Aorta (tissue), 5 donors: ENCODE measurements around the gene ZSWIM4. TPM values are rescaled to one million over a fixed set of nuclear protein-coding genes. Genes with fewer than 3 reads are reported as not detected.
"Not testable (repeated sequence)": the region's sequence is repeated elsewhere in the genome, so short reads cannot be mapped to it uniquely, and the experiment has no call there.

ENCODE experiments used
- ATAC-seq: fragments of 200-7000 bp; cut with Tn5 transposase; one replicate; pipeline ENCODE4 v1.9.1; 2022; ENCODE audit warnings: moderate library complexity; ENCODE audit not compliant: low FRiP score
- DNase-seq, 2 donors: peaks; one replicate each; pipeline ENCODE4 v3.0.0-alpha.2; 2020
- H3K27ac ChIP-seq, 2 donors: one replicate each; pipeline ENCODE4 v1.5.1; 2013; ENCODE audit warnings: low read length in 2 of 2, mild to moderate bottlenecking in 2 of 2, moderate library complexity in 2 of 2, control low read depth in 1 of 2, inconsistent platforms in 1 of 2, low read depth in 1 of 2
- H3K27me3 ChIP-seq, 2 donors: one replicate each; pipeline ENCODE4 v1.6.1; 2013; ENCODE audit warnings: control low read depth in 1 of 2, low read length in 1 of 2, mild to moderate bottlenecking in 1 of 2, moderate library complexity in 1 of 2; ENCODE audit not compliant: insufficient read depth in 2 of 2, control insufficient read depth in 1 of 2
- H3K36me3 ChIP-seq, 2 donors: one replicate each; pipeline ENCODE4 v1.6.1; 2013; ENCODE audit warnings: control low read depth in 1 of 2, low read length in 1 of 2, mild to moderate bottlenecking in 1 of 2; ENCODE audit not compliant: insufficient read depth in 2 of 2, control insufficient read depth in 1 of 2
- H3K4me1 ChIP-seq, 2 donors: one replicate each; pipeline ENCODE4 v1.6.1; 2013; ENCODE audit warnings: low read length in 2 of 2, control low read depth in 1 of 2, mild to moderate bottlenecking in 1 of 2, moderate library complexity in 1 of 2; ENCODE audit not compliant: insufficient read depth in 2 of 2, control insufficient read depth in 1 of 2
- H3K4me3 ChIP-seq, 2 donors: one replicate each; pipeline ENCODE4 v1.5.1; 2013; ENCODE audit warnings: low read length in 2 of 2, control low read depth in 1 of 2, mild to moderate bottlenecking in 1 of 2
- H3K9me3 ChIP-seq: one replicate; pipeline ENCODE4 v1.6.1; 2013; ENCODE audit warnings: mild to moderate bottlenecking, low read length; ENCODE audit not compliant: control insufficient read depth
- WGBS, 2 donors: extraction: QIAGEN DNeasy Blood & Tissue Kit; methylation state at CpG; one replicate each; pipeline ENCODE4 v1.1.7; 2013; 5-methylcytosine and 5-hydroxymethylcytosine counted together
- intact Hi-C, 2 donors: fragments of 100-400 bp; cut with DNase I; formaldehyde crosslinking; loops; one replicate each; pipeline versions ENCODE4 v1.14.2 to v1.15.0; 2022
- polyA plus RNA-seq, 2 donors: library from polyadenylated mRNA; stranded (reverse); fragments of 200-250 nt; gene quantifications; one replicate each; pipeline ENCODE4 v1.2.3, GENCODE V29; 2013
- total RNA-seq, 2 donors: library from RNA; stranded (reverse); fragmentation: NEBNext Ultra II Directional; extraction: Animal tissue kit (Norgen Biotek cat#: 25700); gene quantifications; one replicate each; pipeline ENCODE4 v1.2.1, GENCODE V29; 2021
- donor health status: healthy with polysubstance abuse.
- donor health status: Bipolar disorder and iron deficiency.
- donor health status: DM: no; HTN: no; CAD: no.
- donor health status: DM: no; HTN: no; CAD: no.
- donor health status: DM: yes; HTN: yes; CAD: no.

ZSWIM4 gene
- total and polyA plus RNA-seq, 4 donors, result 2.5 to 12.1 (median 7.1) TPM

DNA sequence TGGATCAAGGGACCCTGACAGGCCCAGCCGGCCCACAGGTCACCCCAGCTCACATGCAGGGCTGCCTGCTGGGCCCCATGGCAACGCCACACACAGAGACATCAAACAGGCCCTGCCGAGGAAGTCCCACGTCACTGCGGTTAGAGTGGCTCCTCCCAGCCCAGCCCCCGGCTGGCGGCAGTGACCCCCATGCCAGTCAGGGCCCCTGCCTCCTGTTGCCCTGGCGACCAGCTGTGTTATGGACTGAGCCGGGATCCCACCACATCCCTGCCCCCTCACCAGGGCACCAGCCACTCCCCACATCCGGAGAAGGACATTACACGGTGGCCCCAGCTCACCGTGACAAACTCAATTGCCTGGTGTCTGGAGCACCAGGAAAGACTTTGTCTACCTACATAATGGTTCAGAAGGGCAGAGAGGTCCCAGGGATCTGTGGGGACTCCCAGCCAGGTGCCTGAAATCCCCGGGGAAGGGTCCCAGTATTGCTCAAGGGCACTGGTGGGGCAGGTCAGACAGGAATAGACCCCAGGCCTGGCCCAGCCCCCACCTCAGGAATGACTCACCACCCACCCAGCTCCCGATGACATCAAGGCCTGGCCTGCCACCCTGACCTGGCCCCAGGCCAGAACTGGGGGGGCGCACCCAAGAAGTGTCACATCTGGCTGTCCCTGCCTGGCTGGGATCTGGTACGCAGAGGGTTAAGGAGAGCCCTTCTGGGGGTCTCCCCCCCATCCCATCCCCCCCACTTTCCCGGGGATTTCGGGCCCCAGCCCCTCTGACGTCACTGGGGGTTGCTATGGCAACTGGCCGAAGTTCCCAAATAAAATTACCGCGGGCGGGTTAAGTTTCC lies 51.5 kb downstream of the ZSWIM4 start:
- H3K36me3 ChIP-seq, result no peaks in the 10 kb centered on the region
- intact Hi-C loops, result loop anchor here (10.0 kb wide), 1 partner anchor 1052 kb away; the partner anchor contains the start of gene JUNB (in 2 of the 2)
- no peaks in the 10 kb centered on the region for H3K27me3 ChIP-seq
- H3K4me1 ChIP-seq, result no peaks in the 10 kb centered on the region
- H3K27ac ChIP-seq, result peak overlapping the region; percentile 99 to 100
- no peaks in the 10 kb centered on the region for H3K9me3 ChIP-seq
- peak; percentile 96 to 97 for DNase-seq
- H3K4me3 ChIP-seq, result no peak overlapping the region
- 1% methylated on average over 23 of the region's 23 CpGs for WGBS, 2 donors
- ATAC-seq, result peak; percentile 76

GRCh38 chr19:13847407-13848339 lies 52.4 kb downstream of the ZSWIM4 start:
- Histone ChIP-seq H3K27me3 (no peaks in the 10 kb centered on the region), H3K36me3 (no peaks in the 10 kb centered on the region), H3K4me3 (no peak overlapping the region), H3K27ac (peak overlapping the region; percentile 98 to 100), H3K4me1 (no peaks in the 10 kb centered on the region), H3K9me3 (no peaks in the 10 kb centered on the region)
- DNase-seq (peak; percentile 97 to 99), ATAC-seq (peak; percentile 77)
- WGBS, 2 donors, result 3 to 4% methylated on average over 24 to 47 of the region's 47 CpGs
- intact Hi-C loops, result loop anchor here (10.0 kb wide), 1 partner anchor 1053 kb away; the partner anchor contains the start of gene JUNB (in 2 of the 2)

DNA sequence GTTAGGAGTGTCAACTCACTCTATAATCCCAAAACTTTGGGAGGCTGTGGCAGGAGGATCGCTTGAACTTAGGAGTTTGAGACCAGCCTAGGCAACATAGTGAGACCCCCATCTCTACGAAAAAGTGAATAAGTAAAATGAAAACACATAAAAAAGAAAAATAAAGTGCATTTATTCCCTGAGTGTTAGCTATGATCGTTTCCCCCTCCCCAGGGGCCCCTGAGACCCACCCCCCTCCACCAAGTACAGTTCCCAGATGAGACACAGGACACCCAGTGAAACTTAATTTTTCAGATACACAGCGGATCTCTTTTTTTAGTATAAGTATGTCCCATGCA lies 53.1 kb downstream of the ZSWIM4 start:
- Histone ChIP-seq H3K4me1 (no peaks in the 10 kb centered on the region), H3K27ac (peak overlapping the region; percentile 98 to 100), H3K4me3 (no peak overlapping the region), H3K9me3 (no peaks in the 10 kb centered on the region), H3K36me3 (no peaks in the 10 kb centered on the region), H3K27me3 (no peaks in the 10 kb centered on the region)
- ATAC-seq (no peak), DNase-seq (no peak)
- intact Hi-C loops, result loop anchor here (10.0 kb wide), 1 partner anchor 1054 kb away; the partner anchor contains the start of gene JUNB (in 2 of the 2)
- 61 to 62% methylated on average over 4 of the region's 4 CpGs for WGBS, 2 donors

GRCh38 chr19:13848798-13849676 lies 53.8 kb downstream of the ZSWIM4 start:
- intact Hi-C loops, result loop anchor here (10.0 kb wide), 1 partner anchor 1054 kb away; the partner anchor contains the start of gene JUNB (in 2 of the 2)
- 34 to 39% methylated on average over 16 of the region's 16 CpGs for WGBS, 2 donors

GRCh38 chr19:13849991-13850909 lies 55.0 kb downstream of the ZSWIM4 start:
- no peaks in the 10 kb centered on the region for H3K27me3 ChIP-seq
- H3K36me3 ChIP-seq, result no peaks in the 10 kb centered on the region
- ATAC-seq, result peak; percentile 73
- WGBS, 2 donors, result 15 to 16% methylated on average over 66 of the region's 66 CpGs
- H3K4me3 ChIP-seq, result no peak overlapping the region
- no peaks in the 10 kb centered on the region for H3K4me1 ChIP-seq
- H3K9me3 ChIP-seq, result no peaks in the 10 kb centered on the region
- peak; percentile 89 to 95 for DNase-seq
- intact Hi-C loops, result loop anchor here (10.0 kb wide), 1 partner anchor 1055 kb away; the partner anchor contains the start of gene JUNB (in 2 of the 2)
- peak overlapping the region; percentile 97 to 99 for H3K27ac ChIP-seq

More at GRCh38 chr19:13848798-13849676, 53.8 kb downstream of the ZSWIM4 start:
- Histone ChIP-seq H3K9me3 (no peaks in the 10 kb centered on the region), H3K4me1 (no peaks in the 10 kb centered on the region), H3K27ac (peak overlapping the region; percentile 10 to 95), H3K27me3 (no peaks in the 10 kb centered on the region), H3K36me3 (no peaks in the 10 kb centered on the region), H3K4me3 (no peak overlapping the region)
- ATAC-seq (no peak), DNase-seq (peak in 1 of 2 donors; percentile 50)

GRCh38 chr19:13850910-13851733 lies 55.9 kb downstream of the ZSWIM4 start:
- no peaks in the 10 kb centered on the region for H3K27me3 ChIP-seq
- no peak overlapping the region for H3K4me3 ChIP-seq
- WGBS, 2 donors, result 4 to 5% methylated on average over 25 to 26 of the region's 26 CpGs
- DNase-seq (peak; percentile 94 to 96), ATAC-seq (peak; percentile 78)
- no peaks in the 10 kb centered on the region for H3K9me3 ChIP-seq
- H3K4me1 ChIP-seq, result no peaks in the 10 kb centered on the region
- peak overlapping the region; percentile 97 to 99 for H3K27ac ChIP-seq
- H3K36me3 ChIP-seq, result no peaks in the 10 kb centered on the region
- intact Hi-C loops, result no loop called here

- ATAC-seq, H3K4me3 ChIP-seq, H3K4me1 ChIP-seq, H3K36me3 ChIP-seq, intact Hi-C loops, H3K27me3 ChIP-seq, H3K9me3 ChIP-seq, DNase-seq: not testable (repeated sequence)
- 58% methylated on average over 5 of the region's 5 CpGs for WGBS, 2 donors
- H3K27ac ChIP-seq, result peak overlapping the region; percentile 80 to 97
Measured at GRCh38 chr19:13851734-13852114, 56.5 kb downstream of the ZSWIM4 start.
